Vagina (tissue), 2 donors: ENCODE results near the gene MROH7. TPM values are rescaled to one million over a fixed set of nuclear protein-coding genes. Genes with fewer than 3 reads are reported as not detected.

ENCODE experiments used
- DNase-seq, 2 donors: peaks; one replicate each; pipeline ENCODE4 v3.0.0-alpha.2; 2017; ENCODE audit errors: extremely low spot score in 2 of 2
- H3K27ac ChIP-seq: fragments of 200-600 bp; sonication (generic); one replicate; pipeline ENCODE4 v1.5.1; 2019
- H3K27me3 ChIP-seq: fragments of 200-600 bp; sonication (generic); one replicate; pipeline ENCODE4 v1.5.1; 2019
- H3K36me3 ChIP-seq, 2 donors: fragments of 200-600 bp; sonication (generic); one replicate each; pipeline ENCODE4 v1.5.1; 2017 to 2019
- H3K4me1 ChIP-seq: fragments of 200-600 bp; sonication (generic); one replicate; pipeline ENCODE4 v1.5.1; 2019
- H3K4me3 ChIP-seq, 2 donors: fragments of 200-600 bp; sonication (generic); 1 replicate in 1 of 2; 2 replicates in 1 of 2; pipeline ENCODE4 v1.5.1; 2016 to 2019
- H3K9me3 ChIP-seq: fragments of 200-600 bp; sonication (generic); one replicate; pipeline ENCODE4 v1.5.1; 2019
- CTCF ChIP-seq, 3 experiments: fragments of 450-650 bp in 2 of 3; fragments of 200-600 bp in 1 of 3; sonication (generic) in 1 of 3; IDR thresholded peaks; one replicate each; pipeline ENCODE4 v1.5.1; 2017 to 2019; ENCODE audit warnings: antibody characterized with exemption in 3 of 3, mild to moderate bottlenecking in 2 of 3, moderate library complexity in 2 of 3
- POLR2A ChIP-seq, 2 donors: fragments of 450-650 bp; IDR thresholded peaks; one replicate each; pipeline ENCODE4 v1.6.1; 2017; ENCODE audit warnings: antibody characterized with exemption in 2 of 2, mild to moderate bottlenecking in 2 of 2, moderate library complexity in 2 of 2
- POLR2AphosphoS5 ChIP-seq, 2 donors: sonication (generic); formaldehyde crosslinking; IDR thresholded peaks; one replicate each; pipeline ENCODE4 v1.9.0; 2017; ENCODE audit warnings: antibody characterized with exemption in 2 of 2, mild to moderate bottlenecking in 2 of 2, low read depth in 1 of 2; ENCODE audit not compliant: insufficient read depth in 1 of 2
- intact Hi-C: fragments of 100-400 bp; cut with DNase I; formaldehyde crosslinking; loops from one replicate; pipeline ENCODE4 v1.15.1; 2023
- total RNA-seq: library from RNA; depleted of rRNA; stranded (reverse); fragments of >200 nt; gene quantifications from one replicate; pipeline ENCODE4 v1.2.3, GENCODE V29; 2016

The MROH7 gene
- total RNA-seq, 1 donor from 2014 or later, result 7.4 TPM

GRCh38 chr1:54699936-54700525 lies 58.4 kb downstream of the MROH7 start:
- Histone ChIP-seq H3K9me3 (no peaks in the 10 kb centered on the region), H3K4me3 (no peak overlapping the region), H3K36me3 (no peaks in the 10 kb centered on the region), H3K27me3 (no peaks in the 10 kb centered on the region), H3K4me1 (no peaks in the 10 kb centered on the region), H3K27ac (no peak overlapping the region)
- TF ChIP-seq POLR2AphosphoS5 (IDR thresholded peaks at IDR 0.05; ENCODE audit: insufficient read depth in 1 of 2, low read depth in 1 of 2) (no peak), CTCF (IDR thresholded peaks at IDR 0.05) (no peak), POLR2A (IDR thresholded peaks at IDR 0.05) (no peak)
- no peak for DNase-seq
- intact Hi-C loops, result no loop called here

GRCh38 chr1:54701066-54701465 lies 59.5 kb downstream of the MROH7 start:
- H3K4me3 ChIP-seq, result no peak overlapping the region
- H3K27ac ChIP-seq, result no peak overlapping the region
- intact Hi-C loops, result no loop called here
- H3K4me1 ChIP-seq, result no peaks in the 10 kb centered on the region
- H3K36me3 ChIP-seq, result no peaks in the 10 kb centered on the region
- DNase-seq, result no peak
- no peaks in the 10 kb centered on the region for H3K27me3 ChIP-seq
- H3K9me3 ChIP-seq, result no peaks in the 10 kb centered on the region
- TF ChIP-seq POLR2A (IDR thresholded peaks at IDR 0.05) (no peak), CTCF (IDR thresholded peaks at IDR 0.05) (no peak), POLR2AphosphoS5 (IDR thresholded peaks at IDR 0.05; ENCODE audit: insufficient read depth in 1 of 2, low read depth in 1 of 2) (no peak)

- H3K36me3 ChIP-seq, result no peaks in the 10 kb centered on the region
- no peaks in the 10 kb centered on the region for H3K4me1 ChIP-seq
- TF ChIP-seq CTCF (IDR thresholded peaks at IDR 0.05) (no peak), POLR2A (IDR thresholded peaks at IDR 0.05) (no peak), POLR2AphosphoS5 (IDR thresholded peaks at IDR 0.05; ENCODE audit: insufficient read depth in 1 of 2, low read depth in 1 of 2) (no peak)
- intact Hi-C loops, result no loop called here
- no peak for DNase-seq
- H3K27ac ChIP-seq, result no peak overlapping the region
- no peak overlapping the region for H3K4me3 ChIP-seq
- H3K27me3 ChIP-seq, result no peaks in the 10 kb centered on the region
- H3K9me3 ChIP-seq, result no peaks in the 10 kb centered on the region
Observed at GRCh38 chr1:54701996-54702395, 60.4 kb downstream of the MROH7 start.

GRCh38 chr1:54703471-54703870 lies 61.9 kb downstream of the MROH7 start:
- Histone ChIP-seq H3K27ac (no peak overlapping the region), H3K27me3 (no peaks in the 10 kb centered on the region), H3K36me3 (no peaks in the 10 kb centered on the region), H3K4me1 (no peaks in the 10 kb centered on the region), H3K4me3 (no peak overlapping the region), H3K9me3 (no peaks in the 10 kb centered on the region)
- TF ChIP-seq POLR2AphosphoS5 (IDR thresholded peaks at IDR 0.05; ENCODE audit: insufficient read depth in 1 of 2, low read depth in 1 of 2), result no peak
- TF ChIP-seq POLR2A (IDR thresholded peaks at IDR 0.05), result no peak
- TF ChIP-seq CTCF (IDR thresholded peaks at IDR 0.05), result no peak
- no peak for DNase-seq
- intact Hi-C loops, result no loop called here

GRCh38 chr1:54705153-54705552 lies 63.6 kb downstream of the MROH7 start:
- TF ChIP-seq POLR2AphosphoS5 (IDR thresholded peaks at IDR 0.05; ENCODE audit: insufficient read depth in 1 of 2, low read depth in 1 of 2), result no peak
- intact Hi-C loops, result no loop called here
- no peaks in the 10 kb centered on the region for H3K27me3 ChIP-seq
- no peak for DNase-seq
- no peak overlapping the region for H3K4me3 ChIP-seq
- no peaks in the 10 kb centered on the region for H3K36me3 ChIP-seq
- no peaks in the 10 kb centered on the region for H3K4me1 ChIP-seq
- H3K27ac ChIP-seq, result no peak overlapping the region
- no peaks in the 10 kb centered on the region for H3K9me3 ChIP-seq
